Stimulated activated naive B cell treated with anti-CD40 and anti-IgM and Interleukin-4, amounts not matched to agents 10 μg/mL and 1 μg/mL and 100 μg/mL, for 72 hours (primary cell): ENCODE results near the gene PEX14.

Experiments
- ATAC-seq, 2 donors: fragments of 150-1000 bp; cut with Tn5 transposase; replicated peaks; 2 replicates each; pipeline ENCODE4 v1.10.0; 2021; ENCODE audit warnings: moderate library complexity in 1 of 2
- DNase-seq: peaks from one replicate; pipeline ENCODE4 v3.0.0; 2021
- H3K27ac Mint-ChIP-seq: one replicate; pipeline ENCODE4 v1.8.0; 2022; ENCODE audit warnings: mild to moderate bottlenecking, mixed read lengths
- H3K27me3 Mint-ChIP-seq, 2 donors: one replicate each; pipeline ENCODE4 v1.8.0; 2022; ENCODE audit warnings: mixed read lengths in 2 of 2
- H3K36me3 Mint-ChIP-seq, 2 donors: one replicate each; pipeline ENCODE4 v1.8.0; 2022; ENCODE audit warnings: mixed read lengths in 2 of 2, mild to moderate bottlenecking in 1 of 2
- H3K4me1 Mint-ChIP-seq, 2 donors: one replicate each; pipeline ENCODE4 v1.8.0; 2022; ENCODE audit warnings: mixed read lengths in 2 of 2, mild to moderate bottlenecking in 1 of 2
- H3K4me3 Mint-ChIP-seq, 2 donors: one replicate each; pipeline ENCODE4 v1.8.0; 2022; ENCODE audit warnings: mild to moderate bottlenecking in 2 of 2, mixed read lengths in 2 of 2, moderate library complexity in 1 of 2
- H3K9me3 Mint-ChIP-seq, 2 donors: one replicate each; pipeline ENCODE4 v1.8.0; 2022; ENCODE audit warnings: mixed read lengths in 2 of 2, mild to moderate bottlenecking in 1 of 2

Gene PEX14

GRCh38 chr1:10513199-10513598, 38.4 kb downstream of the PEX14 start:
- H3K4me3 Mint-ChIP-seq = no peak overlapping the region
- DNase-seq (no peak), ATAC-seq (no peak)
- H3K27ac Mint-ChIP-seq = no peak overlapping the region
- H3K27me3 Mint-ChIP-seq = no peaks in the 10 kb centered on the region
- H3K4me1 Mint-ChIP-seq = peaks cover 37 to 73% of the 10 kb centered on the region in 2 donors
- peaks cover 4 to 14% of the 10 kb centered on the region in 2 donors for H3K36me3 Mint-ChIP-seq
- no peaks in the 10 kb centered on the region for H3K9me3 Mint-ChIP-seq

GRCh38 chr1:10514490-10515235, 39.9 kb downstream of the PEX14 start:
- peak overlapping the region; percentile 42 for H3K27ac Mint-ChIP-seq

GRCh38 chr1:10515301-10515975, 40.7 kb downstream of the PEX14 start:
- peak overlapping the region; percentile 77 for H3K27ac Mint-ChIP-seq
- H3K4me1 Mint-ChIP-seq = peaks cover 37 to 72% of the 10 kb centered on the region in 2 donors
- DNase-seq = no peak
- no peaks in the 10 kb centered on the region for H3K27me3 Mint-ChIP-seq
- no peak for ATAC-seq
- peaks cover 6 to 20% of the 10 kb centered on the region in 2 donors for H3K36me3 Mint-ChIP-seq
- peak overlapping the region; percentile 20 to 54 for H3K4me3 Mint-ChIP-seq
- H3K9me3 Mint-ChIP-seq = no peaks in the 10 kb centered on the region

More at GRCh38 chr1:10514490-10515235, 39.9 kb downstream of the PEX14 start:
- Mint-ChIP-seq H3K4me3 (no peak overlapping the region), H3K9me3 (no peaks in the 10 kb centered on the region), H3K36me3 (peaks cover 6 to 20% of the 10 kb centered on the region in 2 donors), H3K4me1 (peaks cover 42 to 78% of the 10 kb centered on the region in 2 donors), H3K27me3 (no peaks in the 10 kb centered on the region)
- no peak for DNase-seq
- ATAC-seq = no peak

GRCh38 chr1:10515976-10516750, 41.4 kb downstream of the PEX14 start:
- no peaks in the 10 kb centered on the region for H3K27me3 Mint-ChIP-seq
- no peak for DNase-seq
- peaks cover 38 to 71% of the 10 kb centered on the region in 2 donors for H3K4me1 Mint-ChIP-seq
- H3K27ac Mint-ChIP-seq = peak overlapping the region; percentile 77
- peaks cover 9 to 24% of the 10 kb centered on the region in 2 donors for H3K36me3 Mint-ChIP-seq
- no peak for ATAC-seq
- H3K4me3 Mint-ChIP-seq = no peak overlapping the region
- no peaks in the 10 kb centered on the region for H3K9me3 Mint-ChIP-seq

- Mint-ChIP-seq H3K27me3 (no peaks in the 10 kb centered on the region), H3K27ac (peak overlapping the region; percentile 28), H3K9me3 (no peaks in the 10 kb centered on the region), H3K4me3 (peak overlapping the region in 1 of 2 donors; percentile 17), H3K4me1 (peaks cover 36 to 72% of the 10 kb centered on the region in 2 donors), H3K36me3 (peaks cover 8 to 25% of the 10 kb centered on the region in 2 donors)
- no peak for DNase-seq
- no peak for ATAC-seq
These were observed 42.4 kb downstream of the PEX14 start for GRCh38 chr1:10516925-10517676.

- no peaks in the 10 kb centered on the region for H3K9me3 Mint-ChIP-seq
- no peak overlapping the region for H3K27ac Mint-ChIP-seq
- H3K4me1 Mint-ChIP-seq = peaks cover 39 to 73% of the 10 kb centered on the region in 2 donors
- no peak overlapping the region for H3K4me3 Mint-ChIP-seq
- DNase-seq (no peak), ATAC-seq (peak; percentile 56 to 59)
- H3K27me3 Mint-ChIP-seq = no peaks in the 10 kb centered on the region
- peaks cover 6 to 25% of the 10 kb centered on the region in 2 donors for H3K36me3 Mint-ChIP-seq
These were observed 42.9 kb downstream of the PEX14 start for GRCh38 chr1:10517677-10517982.

- H3K36me3 Mint-ChIP-seq = peaks cover 7 to 25% of the 10 kb centered on the region in 2 donors
- peak overlapping the region; percentile 16 for H3K27ac Mint-ChIP-seq
- no peaks in the 10 kb centered on the region for H3K9me3 Mint-ChIP-seq
- no peaks in the 10 kb centered on the region for H3K27me3 Mint-ChIP-seq
- DNase-seq (no peak), ATAC-seq (no peak)
- no peak overlapping the region for H3K4me3 Mint-ChIP-seq
- peaks cover 39 to 75% of the 10 kb centered on the region in 2 donors for H3K4me1 Mint-ChIP-seq
These were observed 44.3 kb downstream of the PEX14 start for GRCh38 chr1:10519016-10519417.

- no peak for ATAC-seq
- Mint-ChIP-seq H3K4me3 (no peak overlapping the region), H3K4me1 (peaks cover 30 to 66% of the 10 kb centered on the region in 2 donors), H3K27me3 (no peaks in the 10 kb centered on the region), H3K36me3 (peaks cover 7 to 25% of the 10 kb centered on the region in 2 donors), H3K27ac (no peak overlapping the region), H3K9me3 (no peaks in the 10 kb centered on the region)
- DNase-seq = no peak
These were observed 45.7 kb downstream of the PEX14 start for GRCh38 chr1:10520497-10520896.

GRCh38 chr1:10520952-10521351, 46.2 kb downstream of the PEX14 start:
- no peaks in the 10 kb centered on the region for H3K9me3 Mint-ChIP-seq
- H3K27me3 Mint-ChIP-seq = no peaks in the 10 kb centered on the region
- H3K36me3 Mint-ChIP-seq = peaks cover 7 to 25% of the 10 kb centered on the region in 2 donors
- H3K4me3 Mint-ChIP-seq = no peak overlapping the region
- H3K4me1 Mint-ChIP-seq = peaks cover 27 to 62% of the 10 kb centered on the region in 2 donors
- no peak for DNase-seq
- ATAC-seq = no peak
- no peak overlapping the region for H3K27ac Mint-ChIP-seq

GRCh38 chr1:10521537-10522157, 46.9 kb downstream of the PEX14 start:
- H3K27me3 Mint-ChIP-seq = no peaks in the 10 kb centered on the region
- H3K27ac Mint-ChIP-seq = no peak overlapping the region
- H3K36me3 Mint-ChIP-seq = peaks cover 7 to 25% of the 10 kb centered on the region in 2 donors
- DNase-seq (no peak), ATAC-seq (peak; percentile 63 to 70)
- H3K4me3 Mint-ChIP-seq = no peak overlapping the region
- peaks cover 27 to 58% of the 10 kb centered on the region in 2 donors for H3K4me1 Mint-ChIP-seq
- H3K9me3 Mint-ChIP-seq = no peaks in the 10 kb centered on the region

GRCh38 chr1:10522322-10522860, 47.6 kb downstream of the PEX14 start:
- Mint-ChIP-seq H3K36me3 (peaks cover 7 to 19% of the 10 kb centered on the region in 2 donors), H3K9me3 (no peaks in the 10 kb centered on the region), H3K4me1 (peaks cover 22 to 50% of the 10 kb centered on the region in 2 donors), H3K27ac (no peak overlapping the region), H3K27me3 (no peaks in the 10 kb centered on the region), H3K4me3 (no peak overlapping the region)
- DNase-seq (no peak), ATAC-seq (peak; percentile 28 to 50)

GRCh38 chr1:10525208-10525607, 50.5 kb downstream of the PEX14 start:
- H3K4me3 Mint-ChIP-seq = no peak overlapping the region
- H3K36me3 Mint-ChIP-seq = peaks cover 12 to 24% of the 10 kb centered on the region in 2 donors
- no peaks in the 10 kb centered on the region for H3K9me3 Mint-ChIP-seq
- DNase-seq (no peak), ATAC-seq (no peak)
- no peak overlapping the region for H3K27ac Mint-ChIP-seq
- H3K27me3 Mint-ChIP-seq = no peaks in the 10 kb centered on the region
- H3K4me1 Mint-ChIP-seq = peaks cover 14 to 38% of the 10 kb centered on the region in 2 donors
